Thyroid gland (tissue), 4 donors: Measurements from ENCODE around the gene PKP3. TPM values are rescaled to one million over a fixed set of nuclear protein-coding genes. Genes with fewer than 3 reads are reported as not detected.

ENCODE experiments used
- DNase-seq, 2 donors: peaks; one replicate each; pipeline ENCODE4 v3.0.0-alpha.2; 2019
- H3K27ac ChIP-seq, 3 donors: fragments of 200-600 bp; sonication (generic); 1 replicate in 2 of 3; 2 replicates in 1 of 3; pipeline ENCODE4 v1.5.1; 2016 to 2019; ENCODE audit warnings: mild to moderate bottlenecking in 1 of 3, moderate library complexity in 1 of 3
- H3K27me3 ChIP-seq: fragments of 200-600 bp; sonication (generic); one replicate; pipeline ENCODE4 v1.5.1; 2019
- H3K36me3 ChIP-seq, 2 donors: fragments of 200-600 bp; sonication (generic); one replicate each; pipeline ENCODE4 v1.5.1; 2016 to 2019
- H3K4me1 ChIP-seq, 2 donors: fragments of 200-600 bp; sonication (generic); one replicate each; pipeline ENCODE4 v1.5.1; 2017 to 2019
- H3K4me3 ChIP-seq, 3 donors: fragments of 200-600 bp; sonication (generic); replicated peaks in 1 of 3; 1 replicate in 2 of 3; 2 replicates in 1 of 3; pipeline ENCODE4 v1.5.1; 2016; ENCODE audit warnings: mild to moderate bottlenecking in 1 of 3
- H3K9me3 ChIP-seq: fragments of 200-600 bp; sonication (generic); one replicate; pipeline ENCODE4 v1.5.1; 2017
- POLR2A ChIP-seq, 2 donors: fragments of 450-650 bp; IDR thresholded peaks; one replicate each; pipeline ENCODE4 v1.6.1; 2017; ENCODE audit warnings: antibody characterized with exemption in 2 of 2, mild to moderate bottlenecking in 2 of 2, moderate library complexity in 1 of 2
- WGBS, 2 donors: methylation state at CpG; one replicate each; pipeline ENCODE4 v1.1.5; 2017; 5-methylcytosine and 5-hydroxymethylcytosine counted together
- intact Hi-C: fragments of 100-400 bp; cut with DNase I; formaldehyde crosslinking; loops from one replicate; pipeline ENCODE4 v1.15.1; 2023
- total RNA-seq, 4 donors: library from RNA; depleted of rRNA; stranded (reverse); fragments of >200 nt; gene quantifications; one replicate each; pipeline ENCODE4 v1.2.3, GENCODE V29; 2016
- TF ChIP-seq, protein P1 (sequence below), 6 experiments: fragments of 200-600 bp in 3 of 6; fragments of 450-650 bp in 3 of 6; sonication (generic) in 3 of 6; IDR thresholded peaks; one replicate each; pipeline ENCODE4 v1.5.1; 2016 to 2019; ENCODE audit warnings: antibody characterized with exemption in 6 of 6, mild to moderate bottlenecking in 2 of 6, inconsistent platforms in 1 of 6, moderate library complexity in 1 of 6

The PKP3 gene
- total RNA-seq, 4 donors from 2014 or later: 30.4 to 58.4 (median 46.9) TPM

- Histone ChIP-seq H3K9me3 (no peaks in the 10 kb centered on the region), H3K4me3 (peak overlapping the region; percentile 30 to 72 (median 31)), H3K4me1 (peaks cover 18 to 29% of the 10 kb centered on the region in 2 donors), H3K27ac (peak overlapping the region; percentile 35 to 67 (median 61)), H3K27me3 (no peaks in the 10 kb centered on the region), H3K36me3 (no peaks in the 10 kb centered on the region)
- no peak for DNase-seq
- TF ChIP-seq, protein P1, sequence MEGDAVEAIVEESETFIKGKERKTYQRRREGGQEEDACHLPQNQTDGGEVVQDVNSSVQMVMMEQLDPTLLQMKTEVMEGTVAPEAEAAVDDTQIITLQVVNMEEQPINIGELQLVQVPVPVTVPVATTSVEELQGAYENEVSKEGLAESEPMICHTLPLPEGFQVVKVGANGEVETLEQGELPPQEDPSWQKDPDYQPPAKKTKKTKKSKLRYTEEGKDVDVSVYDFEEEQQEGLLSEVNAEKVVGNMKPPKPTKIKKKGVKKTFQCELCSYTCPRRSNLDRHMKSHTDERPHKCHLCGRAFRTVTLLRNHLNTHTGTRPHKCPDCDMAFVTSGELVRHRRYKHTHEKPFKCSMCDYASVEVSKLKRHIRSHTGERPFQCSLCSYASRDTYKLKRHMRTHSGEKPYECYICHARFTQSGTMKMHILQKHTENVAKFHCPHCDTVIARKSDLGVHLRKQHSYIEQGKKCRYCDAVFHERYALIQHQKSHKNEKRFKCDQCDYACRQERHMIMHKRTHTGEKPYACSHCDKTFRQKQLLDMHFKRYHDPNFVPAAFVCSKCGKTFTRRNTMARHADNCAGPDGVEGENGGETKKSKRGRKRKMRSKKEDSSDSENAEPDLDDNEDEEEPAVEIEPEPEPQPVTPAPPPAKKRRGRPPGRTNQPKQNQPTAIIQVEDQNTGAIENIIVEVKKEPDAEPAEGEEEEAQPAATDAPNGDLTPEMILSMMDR (IDR thresholded peaks at IDR 0.05): no peak
- no peak for TF ChIP-seq POLR2A (IDR thresholded peaks at IDR 0.05)
- WGBS, 2 donors: 10 to 14% methylated on average over 6 to 24 of the region's 45 CpGs
- intact Hi-C loops: no loop called here
These were observed 22.2 kb downstream of the PKP3 start for GRCh38 chr11:416051-416756.

DNA sequence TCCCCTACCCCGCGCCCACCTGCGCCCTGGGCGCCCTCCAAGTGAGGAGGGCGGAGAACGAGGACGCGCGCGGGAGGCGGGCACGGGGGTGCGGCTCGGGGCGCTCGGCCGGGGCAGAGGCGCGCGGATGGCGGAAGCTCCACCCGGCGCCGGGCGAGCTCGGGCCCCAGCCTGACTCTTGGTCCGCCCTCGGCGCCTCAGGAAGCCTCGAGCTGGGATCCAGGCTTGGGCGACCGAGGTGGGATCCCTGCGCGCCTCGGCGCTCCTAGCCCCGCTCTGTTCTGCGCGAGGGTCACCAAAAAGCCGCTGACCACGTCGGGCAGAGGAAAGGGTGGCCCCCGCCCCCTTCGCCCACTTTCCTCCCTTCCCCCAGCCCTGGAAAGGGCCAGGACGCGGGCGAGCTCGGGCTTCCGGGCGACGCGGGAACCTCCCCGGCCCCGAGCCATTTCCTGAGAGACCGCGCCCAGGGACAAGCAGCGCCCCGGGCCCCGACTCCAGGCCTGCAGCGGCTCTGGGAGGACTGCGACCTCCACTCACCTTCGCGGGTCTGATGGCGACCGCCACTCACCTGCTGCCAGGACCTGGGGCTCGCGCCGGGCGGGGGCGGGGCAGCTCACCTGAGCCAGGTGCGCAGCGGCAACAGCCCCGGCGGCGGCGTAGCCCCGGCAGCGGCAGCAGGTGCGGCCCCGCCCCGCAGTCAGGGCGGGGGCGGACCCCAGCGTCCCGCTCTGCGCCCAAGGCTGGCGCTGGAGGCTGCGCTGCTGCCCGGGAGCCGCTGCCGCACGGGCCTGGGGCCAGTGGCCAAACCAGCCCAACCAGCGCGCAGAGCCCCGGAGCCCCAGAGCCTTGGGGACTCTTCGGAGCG is 23.0 kb downstream of the PKP3 start:
- WGBS, 2 donors: 0 to 5% methylated on average over 11 to 12 of the region's 97 CpGs
- H3K27ac ChIP-seq: peak overlapping the region; percentile 35 to 67 (median 61)
- no peaks in the 10 kb centered on the region for H3K27me3 ChIP-seq
- H3K36me3 ChIP-seq: no peaks in the 10 kb centered on the region
- DNase-seq: peak; percentile 70 to 80
- TF ChIP-seq, protein P1 (IDR thresholded peaks at IDR 0.05): no peak
- TF ChIP-seq POLR2A (IDR thresholded peaks at IDR 0.05): peak in 1 of 2 donors; percentile 22
- H3K9me3 ChIP-seq: no peaks in the 10 kb centered on the region
- peak overlapping the region; percentile 30 to 72 (median 31) for H3K4me3 ChIP-seq
- peaks cover 18 to 29% of the 10 kb centered on the region in 2 donors for H3K4me1 ChIP-seq
- intact Hi-C loops: no loop called here

DNA sequence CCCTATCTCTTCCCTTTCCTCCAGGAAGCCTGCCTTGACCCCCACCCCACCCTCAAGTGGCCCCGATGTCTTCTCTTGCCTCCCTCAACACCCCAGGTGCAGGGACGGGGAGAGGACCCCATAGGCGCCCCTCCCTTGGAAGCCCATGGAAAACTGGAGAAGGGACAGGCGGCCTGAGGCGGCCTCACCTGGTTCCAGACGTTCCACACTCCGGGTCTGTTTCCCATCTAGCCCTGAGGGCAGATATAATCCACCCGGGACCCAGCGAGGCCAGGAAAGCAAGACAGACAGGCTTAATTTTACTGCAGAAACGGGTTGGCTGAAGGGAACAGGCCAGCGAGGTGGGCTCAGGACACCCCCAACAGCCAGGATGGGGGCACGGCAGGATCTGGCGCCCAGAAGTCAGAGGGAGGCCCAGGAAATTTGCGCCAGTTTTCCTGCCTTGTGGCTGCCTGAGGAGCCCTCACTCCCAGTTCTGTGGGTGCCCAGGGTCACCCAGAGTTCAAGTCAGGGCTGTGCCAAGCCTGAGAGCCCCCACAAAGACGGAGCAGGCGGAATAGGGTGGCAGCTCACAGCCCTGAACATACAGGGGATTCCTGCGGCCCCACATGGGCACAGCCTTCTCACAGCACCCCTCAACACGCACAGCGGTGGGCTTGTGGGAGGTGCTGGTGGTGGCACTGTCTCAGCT is 23.8 kb downstream of the PKP3 start:
- no peak for DNase-seq
- 43 to 48% methylated on average over 14 of the region's 19 CpGs for WGBS, 2 donors
- H3K27me3 ChIP-seq: no peaks in the 10 kb centered on the region
- peaks cover 18 to 29% of the 10 kb centered on the region in 2 donors for H3K4me1 ChIP-seq
- no peak for TF ChIP-seq POLR2A (IDR thresholded peaks at IDR 0.05)
- TF ChIP-seq, protein P1 (IDR thresholded peaks at IDR 0.05): no peak
- H3K36me3 ChIP-seq: no peaks in the 10 kb centered on the region
- H3K27ac ChIP-seq: no peak overlapping the region
- intact Hi-C loops: no loop called here
- H3K4me3 ChIP-seq: peak overlapping the region in 2 of 3 donors; percentile 30 to 72
- no peaks in the 10 kb centered on the region for H3K9me3 ChIP-seq

GRCh38 chr11:418343-419247 is 24.6 kb downstream of the PKP3 start:
- H3K4me1 ChIP-seq: peaks cover 14 to 21% of the 10 kb centered on the region in 2 donors
- 93 to 95% methylated on average over 29 of the region's 30 CpGs for WGBS, 2 donors
- H3K36me3 ChIP-seq: no peaks in the 10 kb centered on the region
- H3K27me3 ChIP-seq: no peaks in the 10 kb centered on the region
- H3K27ac ChIP-seq: no peak overlapping the region
- no peak for DNase-seq
- intact Hi-C loops: no loop called here
- no peak overlapping the region for H3K4me3 ChIP-seq
- TF ChIP-seq, protein P1 (IDR thresholded peaks at IDR 0.05): no peak
- TF ChIP-seq POLR2A (IDR thresholded peaks at IDR 0.05): no peak
- no peaks in the 10 kb centered on the region for H3K9me3 ChIP-seq
